GM18519 (cell line): ENCODE data around the gene MVP.
A peak's percentile ranks its signal among the peaks of the same experiment; 100 is the strongest.
"Not testable (repeated sequence)": the region's sequence is repeated elsewhere in the genome, so short reads cannot be mapped to it uniquely, and the experiment has no call there.

Experiments used
- ATAC-seq: cut with Tn5 transposase; IDR thresholded peaks from one replicate; pipeline ENCODE4 v1.9.1; 2021; ENCODE audit warnings: mild to moderate bottlenecking, moderate library complexity; ENCODE audit not compliant: unreplicated experiment, low FRiP score

The MVP gene

DNA sequence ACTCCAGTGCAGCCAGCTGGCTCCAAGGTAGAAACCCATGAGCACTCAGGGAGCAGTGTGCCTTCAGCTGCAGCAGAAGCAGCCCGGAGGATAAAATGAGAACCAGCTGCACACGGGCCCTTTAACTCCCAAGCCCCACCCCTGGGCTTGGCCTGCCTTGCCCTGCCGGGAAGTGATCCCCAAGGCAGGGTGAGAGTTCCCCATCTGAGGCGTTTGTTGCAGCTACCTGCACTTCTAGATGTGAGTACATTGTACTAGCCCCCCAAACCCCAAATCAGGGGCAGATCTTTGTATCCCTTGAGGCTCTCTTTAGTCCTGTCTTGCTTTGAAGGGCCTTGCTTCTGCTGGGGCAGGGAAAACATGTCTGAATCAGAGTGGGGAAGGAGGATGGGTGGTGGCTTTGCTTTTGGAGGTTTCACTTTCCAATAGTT, at the start of gene MVP:
TSS of gene MVP (plus strand) at position 192 of the 431 bp plus-strand sequence. CDS start 10,088 bp downstream, outside the sequence.
- no peak for ATAC-seq

DNA sequence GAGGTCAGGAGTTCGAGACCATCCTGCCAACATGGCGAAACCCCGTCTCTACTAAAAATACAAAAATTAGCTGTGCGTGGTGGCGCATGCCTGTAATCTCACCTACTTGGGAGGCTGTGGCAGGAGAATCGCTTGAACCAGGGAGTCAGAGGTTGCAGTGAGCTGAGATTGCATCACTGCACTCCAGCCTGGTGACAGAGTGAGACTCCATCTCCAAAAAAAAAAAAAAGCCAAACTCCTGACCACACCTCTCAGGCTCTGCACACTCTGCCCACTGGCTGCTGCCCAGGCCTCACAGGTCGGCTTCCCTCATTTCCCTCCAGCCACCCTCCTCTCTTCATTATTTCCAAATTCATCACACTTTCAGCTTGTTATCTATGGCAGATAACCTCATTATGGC, 47.9 kb upstream of the MVP start:
- not testable (repeated sequence) for ATAC-seq

DNA sequence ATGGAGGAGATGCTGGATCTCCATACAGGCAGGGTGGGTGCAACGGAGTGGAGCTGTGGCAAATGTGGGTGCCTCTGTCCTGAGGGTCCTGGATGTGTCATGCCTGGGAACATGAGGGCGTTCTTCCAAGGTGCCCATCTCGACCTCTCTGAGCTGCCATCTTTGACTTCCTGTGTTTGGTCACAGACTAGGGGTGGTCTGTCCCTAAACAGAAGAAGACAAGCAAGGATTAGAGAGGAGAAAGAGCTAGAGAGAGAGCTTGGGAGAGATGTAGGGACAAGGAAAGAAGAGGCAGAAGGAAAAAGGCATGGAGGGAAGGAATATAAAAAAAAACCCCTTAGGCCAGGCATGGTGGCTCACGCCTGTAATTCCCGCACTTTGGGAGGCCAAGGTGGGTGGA, 45.5 kb upstream of the MVP start:
- no peak for ATAC-seq

DNA sequence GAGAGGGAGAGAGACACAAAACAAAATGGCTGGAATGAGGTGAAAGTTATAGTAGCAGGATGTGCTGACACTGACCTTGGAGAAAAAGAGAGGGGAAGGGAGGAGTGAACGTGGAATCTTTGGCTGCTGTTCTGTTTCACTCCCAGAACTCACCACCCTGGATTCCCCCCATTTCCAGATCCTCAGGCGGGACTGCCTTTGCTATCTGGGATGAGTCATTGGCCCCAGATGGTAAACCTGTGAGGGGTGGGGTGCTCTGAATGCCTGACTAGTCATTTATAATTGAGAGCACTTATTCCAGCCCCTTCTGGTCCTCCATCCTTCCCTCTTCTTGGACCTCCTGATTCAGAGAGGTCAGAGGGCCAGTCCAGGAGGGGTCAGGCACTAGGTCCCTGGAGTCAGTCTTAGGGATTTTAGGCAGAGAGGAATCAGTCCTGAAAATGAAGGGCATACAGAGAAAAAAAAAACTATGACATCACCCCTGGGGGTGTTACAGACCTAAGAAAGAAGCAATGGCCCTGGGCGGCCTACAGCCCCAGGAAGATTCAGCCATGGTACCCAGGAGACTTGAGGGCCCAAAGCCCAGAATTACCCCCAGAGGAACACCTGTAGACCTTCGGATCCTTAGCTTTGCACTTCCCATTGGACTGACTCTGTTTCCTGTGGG, 44.4 kb upstream of the MVP start:
- no peak for ATAC-seq

DNA sequence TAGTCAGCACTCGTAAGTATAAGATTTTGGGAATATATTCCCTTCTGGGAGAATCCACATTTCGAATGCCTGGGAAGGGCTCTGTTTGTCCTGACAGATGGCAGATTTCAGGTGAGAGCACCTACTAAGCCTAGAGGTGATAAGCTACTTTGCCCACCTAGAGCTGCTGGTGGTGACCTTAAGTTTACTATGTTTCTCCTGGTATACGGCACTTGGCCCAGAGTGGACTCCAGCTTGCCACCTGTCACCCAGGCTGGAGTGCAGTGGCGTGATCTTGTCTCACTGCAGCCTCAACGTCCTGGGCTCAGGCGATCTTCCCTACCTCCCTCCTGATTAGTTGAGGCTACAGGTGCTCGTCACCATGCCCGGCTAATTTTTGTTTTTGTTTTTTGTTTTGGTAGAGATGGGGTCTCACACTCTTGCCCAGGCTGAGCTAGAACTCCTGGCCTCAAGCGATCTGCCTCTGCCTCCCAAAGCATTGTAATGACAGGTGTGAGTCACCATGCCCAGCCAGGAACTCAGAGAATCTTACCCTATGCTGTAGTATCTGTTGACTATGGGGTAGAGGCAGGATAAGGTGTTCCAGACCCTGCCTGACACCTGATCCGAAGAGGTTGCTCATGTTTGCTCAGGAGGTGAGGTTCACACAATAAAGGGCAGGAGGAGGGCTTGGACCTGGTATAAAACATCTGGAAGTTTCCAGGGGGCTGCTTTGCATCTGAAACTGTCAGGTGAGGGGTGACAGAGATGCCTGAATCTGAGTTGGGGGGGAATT, 42.5 kb upstream of the MVP start, which contains the start of gene ZG16:
TSS of gene ZG16 (plus strand) at position 681 of the 775 bp plus-strand sequence. CDS start 1,011 bp downstream, outside the sequence.
- ATAC-seq: no peak

DNA sequence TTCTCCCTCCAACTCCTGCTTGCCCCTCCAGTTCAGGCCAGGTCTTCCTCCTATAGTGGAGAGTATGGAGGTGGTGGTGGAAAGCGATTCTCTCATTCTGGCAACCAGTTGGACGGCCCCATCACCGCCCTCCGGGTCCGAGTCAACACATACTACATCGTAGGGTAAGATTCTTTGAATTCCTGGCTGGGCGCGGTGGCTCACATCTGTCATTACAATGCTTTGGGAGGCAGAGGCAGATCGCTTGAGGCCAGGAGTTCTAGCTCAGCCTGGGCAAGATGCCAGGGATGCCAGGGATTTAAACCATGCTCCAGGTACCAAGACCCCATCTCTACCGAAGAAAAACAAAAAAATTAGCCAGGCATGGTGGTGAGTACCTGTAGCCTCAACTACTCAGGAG, 40.8 kb upstream of the MVP start:
- ATAC-seq: no peak

DNA sequence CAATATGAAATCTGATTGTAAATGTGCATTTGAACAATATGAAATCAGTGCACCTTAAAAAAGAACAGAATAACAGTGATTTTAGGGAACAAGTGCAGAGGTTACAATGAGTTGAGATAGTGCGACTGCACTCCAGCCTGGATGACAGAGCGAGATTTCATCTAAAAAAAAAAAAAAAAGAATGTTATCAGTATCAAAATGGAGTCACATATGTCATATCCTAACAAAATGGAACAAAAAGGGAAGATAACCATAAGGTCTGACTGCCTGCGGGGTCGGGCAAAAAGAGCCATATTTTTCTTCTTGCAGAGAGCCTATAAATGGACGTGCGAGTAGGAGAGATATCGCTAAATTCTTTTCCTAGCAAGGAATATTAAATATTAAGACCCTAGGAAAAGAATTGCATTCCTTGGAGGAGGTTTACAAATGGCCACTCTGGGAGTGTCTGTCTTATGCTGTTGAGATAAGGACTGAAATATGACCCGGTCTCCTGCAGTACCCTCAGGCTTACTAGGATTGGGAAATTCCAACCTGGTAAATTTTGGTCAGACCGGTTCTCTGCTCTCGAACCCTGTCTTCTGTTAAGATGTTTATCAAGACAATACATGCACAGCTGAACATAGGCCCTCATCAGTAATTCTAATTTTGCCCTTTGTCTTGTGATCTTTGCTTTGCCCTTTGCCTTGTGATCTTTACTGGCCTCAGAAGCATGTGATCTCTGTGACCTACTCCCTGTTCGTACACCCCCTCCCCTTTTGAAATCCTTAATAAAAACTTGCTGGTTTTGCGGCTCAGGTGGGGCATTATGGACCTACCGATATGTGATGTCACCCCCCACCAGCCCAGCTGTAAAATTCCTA, 36.9 kb upstream of the MVP start:
- ATAC-seq: not testable (repeated sequence)

DNA sequence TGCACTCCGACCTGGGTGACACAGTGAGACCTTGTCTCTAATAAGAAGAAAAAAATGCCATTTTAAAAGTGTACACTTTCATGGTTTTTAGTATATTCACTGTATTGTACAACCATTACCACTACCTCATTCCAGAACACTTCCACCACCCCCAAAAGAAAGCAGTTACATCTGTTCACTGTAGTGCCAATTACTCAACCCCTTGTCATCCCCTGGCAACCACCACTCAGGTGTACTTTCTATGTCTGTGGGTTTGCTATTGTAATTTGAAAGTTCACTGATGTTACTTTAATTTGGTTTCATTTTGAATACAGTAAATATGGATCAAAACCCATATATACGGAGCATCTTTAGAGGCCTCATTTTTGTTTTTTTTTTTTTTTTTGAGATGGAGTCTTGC, 36.1 kb upstream of the MVP start:
- ATAC-seq: no peak

DNA sequence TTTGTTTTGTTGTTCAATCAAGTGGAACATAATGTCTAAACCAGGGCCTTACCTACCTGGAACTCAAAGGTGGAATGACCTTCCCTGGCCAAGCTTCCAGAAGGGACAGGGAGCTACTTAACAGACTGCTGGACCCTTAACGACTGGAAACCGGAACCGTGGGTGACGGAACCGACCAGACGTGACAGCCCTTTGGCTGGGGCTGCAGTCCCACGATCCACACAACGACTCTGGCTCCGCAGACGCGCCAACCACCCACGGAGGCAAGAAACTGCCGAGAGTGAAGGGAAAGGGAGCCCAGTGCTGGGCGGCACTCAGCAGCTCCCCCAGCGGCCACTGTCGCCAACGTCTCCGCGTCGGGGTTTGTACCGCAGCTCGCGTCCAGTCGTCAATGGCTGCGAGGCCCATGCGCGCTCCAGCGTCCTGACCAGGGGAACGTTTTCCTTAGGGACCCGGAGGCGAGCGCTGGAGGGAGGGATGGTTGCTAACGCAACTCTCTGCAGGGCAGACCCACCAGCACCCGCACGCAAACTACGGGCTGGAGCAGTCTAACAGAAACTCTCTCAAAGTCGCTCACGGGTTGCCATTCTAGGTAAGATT, 35.3 kb upstream of the MVP start:
- ATAC-seq: no peak

DNA sequence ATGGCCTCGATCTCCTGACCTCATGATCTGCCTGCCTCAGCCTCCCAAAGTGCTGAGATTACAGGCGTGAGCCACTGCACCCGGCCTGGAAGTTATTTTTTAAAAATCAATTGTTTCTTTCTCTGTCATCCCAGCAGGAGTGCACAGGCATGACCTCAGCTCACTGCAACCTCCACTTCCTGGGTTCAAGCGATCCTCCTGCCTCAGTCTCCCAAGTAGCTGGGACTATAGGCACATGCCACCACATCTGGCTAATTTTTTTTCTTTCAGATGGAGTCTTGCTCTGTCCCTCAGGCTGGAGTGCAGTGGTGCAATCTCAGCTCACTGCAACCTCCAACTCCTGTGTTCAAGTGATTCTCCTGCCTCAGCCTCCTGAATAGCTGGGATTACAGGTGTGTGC, 33.1 kb upstream of the MVP start:
- not testable (repeated sequence) for ATAC-seq

DNA sequence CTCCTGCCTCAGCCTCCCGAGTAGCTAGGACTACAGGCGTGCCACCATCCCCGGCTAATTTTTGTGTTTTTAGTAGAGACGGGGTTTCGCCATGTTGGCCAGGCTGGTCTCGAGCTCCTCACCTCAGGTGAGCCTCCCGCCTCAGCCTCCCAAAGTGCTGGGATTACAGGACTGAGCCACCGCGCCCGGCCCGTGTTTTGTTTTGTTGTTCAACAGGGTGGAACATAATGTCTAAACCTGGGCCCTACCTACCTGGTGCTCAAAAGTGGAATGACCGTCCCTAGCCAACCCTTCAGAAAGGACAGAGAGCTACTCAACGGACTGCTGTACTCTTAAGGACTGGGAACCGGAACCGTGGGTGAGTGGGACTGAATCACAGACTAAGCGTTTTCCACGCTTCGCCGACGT, 30.5 kb upstream of the MVP start:
- ATAC-seq: no peak

DNA sequence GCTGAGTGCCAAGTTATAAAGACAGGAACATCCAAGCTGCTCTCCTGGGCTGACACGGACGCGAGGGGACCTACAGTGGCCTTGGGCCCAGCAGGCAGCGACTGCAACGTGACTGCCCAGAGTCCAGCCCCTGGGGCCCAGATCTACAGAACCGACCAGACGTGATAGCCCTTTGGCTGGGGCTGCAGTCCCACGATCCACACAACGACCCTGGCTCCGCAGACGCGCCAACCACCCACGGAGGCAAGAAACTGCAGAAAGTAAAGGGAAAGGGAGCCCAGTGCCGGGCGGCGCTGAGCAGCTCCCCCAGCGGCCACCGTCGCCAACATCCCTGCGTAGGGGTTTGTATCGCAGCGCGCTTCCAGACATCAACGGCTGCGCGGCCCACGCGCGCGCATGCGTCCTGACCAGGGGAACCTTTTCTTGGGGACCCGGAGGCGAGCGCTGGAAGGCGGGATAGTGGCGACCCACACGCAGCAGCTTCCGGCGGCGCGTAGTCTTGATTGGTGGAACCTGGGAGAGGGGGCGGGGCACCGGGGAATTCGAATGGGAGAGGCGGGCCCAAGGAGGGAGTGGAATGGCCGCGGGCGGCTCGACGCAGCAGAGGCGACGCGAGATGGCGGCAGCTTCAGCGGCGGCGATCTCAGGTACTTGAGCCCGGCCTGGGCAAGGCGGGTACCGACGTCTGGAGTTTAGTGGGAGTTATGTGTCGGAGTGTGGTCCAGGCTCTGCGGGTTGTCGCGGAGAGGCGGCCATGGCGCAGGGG, 29.9 kb upstream of the MVP start, which contains the start of gene KIF22:
TSS of gene KIF22 (plus strand) at position 569 of the 766 bp plus-strand sequence. CDS start at position 578, 9 bp downstream.
- peak; percentile 70 for ATAC-seq

DNA sequence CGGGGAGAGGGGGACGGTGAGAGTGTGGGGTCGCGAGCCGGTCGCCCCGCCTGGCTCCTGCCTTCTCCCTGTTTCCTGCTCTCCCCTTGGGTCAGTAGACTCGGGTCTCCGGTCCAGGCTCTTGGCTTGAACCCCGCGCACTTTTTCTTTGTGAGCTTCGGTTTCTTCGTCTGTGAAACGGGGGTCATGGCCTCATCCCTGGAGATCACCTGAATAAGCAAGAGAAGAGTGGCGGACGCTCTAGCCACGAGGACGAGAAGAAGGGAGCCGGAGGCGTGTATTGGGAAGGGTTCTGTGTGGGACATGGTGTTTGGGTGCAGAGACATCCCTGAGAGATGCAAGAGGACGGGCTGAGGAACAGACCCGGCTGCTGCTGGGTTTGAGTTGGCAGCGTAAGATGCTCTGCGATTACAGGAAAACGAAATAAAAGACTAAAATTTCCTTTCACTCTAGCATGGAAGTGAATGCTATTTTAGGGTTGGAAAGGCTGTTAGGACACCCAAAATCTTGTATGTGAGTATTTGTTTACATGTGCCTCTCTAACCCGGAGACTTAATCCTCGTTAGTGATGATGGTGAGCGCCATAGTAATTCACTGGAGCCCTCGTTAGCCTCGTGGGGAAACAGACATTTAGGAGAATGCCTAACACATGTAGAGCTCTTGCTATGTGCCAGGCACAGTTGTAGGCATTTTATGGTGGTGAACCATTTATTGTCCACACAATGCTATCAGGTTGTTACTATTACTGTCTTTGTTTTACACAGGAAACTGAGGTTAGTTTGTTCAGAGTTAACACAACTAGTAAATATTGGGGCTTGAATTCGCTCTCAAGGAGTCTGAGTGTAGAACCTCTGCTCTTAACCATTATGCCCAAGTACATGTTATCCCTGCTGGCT, 29.1 kb upstream of the MVP start:
- no peak for ATAC-seq

DNA sequence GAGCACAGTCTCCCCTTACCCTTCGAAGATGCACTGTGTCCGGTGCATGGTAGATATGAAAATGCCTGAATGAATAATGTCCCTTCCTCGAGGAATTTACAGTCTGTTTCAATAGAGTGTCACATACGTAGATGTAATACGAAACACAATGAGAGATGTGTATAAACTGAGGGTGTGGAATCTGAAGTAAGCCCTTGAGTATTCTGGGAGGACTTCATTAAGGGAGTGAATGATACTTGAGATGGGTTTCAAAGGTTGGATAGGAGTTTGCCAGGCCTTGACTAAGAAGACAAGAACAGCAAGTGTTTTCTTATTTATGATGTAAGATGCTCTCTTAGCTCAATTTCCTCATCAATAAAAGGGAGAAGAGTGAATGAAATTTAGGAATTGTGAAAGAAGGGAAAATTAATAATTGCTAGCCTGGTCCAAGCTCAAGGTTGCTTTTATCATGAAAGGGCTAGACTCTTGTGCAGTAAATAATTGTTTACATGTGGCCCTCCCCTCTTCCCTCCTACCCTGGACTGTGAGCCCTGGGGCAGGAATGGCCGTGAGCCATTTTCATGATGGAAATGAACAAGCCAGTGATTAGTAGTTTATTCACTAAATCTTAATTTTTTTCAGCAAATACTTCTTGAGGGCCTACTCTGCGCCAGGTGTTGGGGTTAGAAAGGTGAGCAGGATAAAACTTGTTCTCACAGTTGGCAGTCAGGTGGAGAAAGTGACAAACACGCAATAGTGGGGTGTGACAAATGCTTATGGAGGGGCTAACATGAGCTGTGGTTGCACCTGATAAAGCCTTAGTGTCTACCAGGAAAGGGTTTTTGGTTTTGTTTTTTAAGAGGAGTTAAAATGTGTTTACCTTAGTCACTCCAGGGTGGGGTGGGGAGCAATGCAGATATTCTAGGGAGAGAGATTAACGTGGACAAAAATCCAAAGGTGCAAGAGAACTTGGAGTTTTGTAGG, 28.1 kb upstream of the MVP start:
- no peak for ATAC-seq

DNA sequence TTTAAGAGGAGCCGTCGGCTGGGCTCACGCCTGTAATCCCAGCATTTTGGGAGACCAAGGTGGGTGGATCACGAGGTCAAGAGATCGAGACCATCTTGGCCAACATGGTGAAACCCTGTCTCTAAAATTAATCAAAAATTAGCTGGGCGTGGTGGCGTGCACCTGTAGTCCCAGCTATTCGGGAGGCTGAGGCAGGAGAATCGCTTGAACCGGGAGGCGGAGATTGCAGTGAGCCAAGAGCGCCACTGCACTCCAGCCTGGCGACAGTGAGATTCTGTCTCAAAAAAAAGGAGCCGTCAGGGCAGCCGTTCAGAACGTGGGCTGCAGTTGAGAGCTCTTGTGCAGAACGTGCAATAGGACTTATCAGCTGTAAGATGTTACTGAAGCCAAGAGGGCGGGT, 27.1 kb upstream of the MVP start:
- ATAC-seq: not testable (repeated sequence)

DNA sequence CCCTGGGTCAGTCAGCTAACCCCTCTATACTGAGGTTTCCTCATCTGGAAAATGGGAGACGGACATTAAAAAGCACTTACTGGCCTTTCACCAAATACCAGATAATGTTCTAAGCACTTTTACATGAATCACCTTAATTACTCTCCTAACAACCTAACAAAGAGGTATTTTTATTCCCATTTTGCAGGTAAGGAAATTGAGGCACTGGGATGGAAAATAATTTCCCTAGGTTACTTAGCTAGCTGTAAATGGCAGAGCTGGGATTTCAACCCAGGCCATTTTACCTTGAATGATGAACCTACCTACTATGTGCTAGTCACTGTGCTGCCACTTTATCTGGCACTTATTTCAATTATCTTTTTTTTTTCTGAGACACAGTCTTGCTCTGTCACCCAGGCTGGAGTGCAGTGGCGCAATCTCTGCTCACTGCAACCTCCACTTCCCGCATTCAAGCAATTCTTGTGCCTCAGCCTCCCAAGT, 26.0 kb upstream of the MVP start:
- ATAC-seq: no peak

DNA sequence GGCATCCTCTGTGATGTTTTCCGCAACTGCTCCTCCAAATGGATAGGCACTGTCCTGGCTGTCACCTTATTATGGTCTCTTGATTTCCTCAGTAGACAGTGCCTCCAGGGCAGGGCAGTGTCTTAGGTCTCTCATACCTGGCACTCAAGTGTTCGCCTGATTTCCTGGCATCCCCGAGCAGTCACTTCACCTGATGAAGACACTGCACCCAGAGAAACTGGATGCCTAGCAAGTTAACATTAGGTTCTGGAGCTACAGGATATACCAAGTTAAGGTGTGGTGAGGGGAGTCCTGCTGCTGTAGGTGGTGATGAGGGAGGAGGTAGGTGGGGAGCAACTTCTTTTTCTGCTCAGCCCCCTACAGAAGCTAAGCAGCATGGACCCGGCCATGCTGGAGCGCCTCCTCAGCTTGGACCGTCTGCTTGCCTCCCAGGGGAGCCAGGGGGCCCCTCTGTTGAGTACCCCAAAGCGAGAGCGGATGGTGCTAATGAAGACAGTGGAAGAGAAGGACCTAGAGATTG, 17.8 kb upstream of the MVP start:
- no peak for ATAC-seq
